ENCODE results near the gene DUSP12. TPM values are rescaled to one million over a fixed set of nuclear protein-coding genes. Genes with fewer than 3 reads are reported as not detected.

The DUSP12 gene
- total and polyA plus RNA-seq, 4 donors: 7.9 to 18.2 (median 12.5) TPM

- peaks cover 0 to 2% (median 0%) of the 10 kb centered on the region in 4 donors for H3K36me3 ChIP-seq (ENCODE audit: control insufficient read depth in 4 of 4, insufficient read depth in 3 of 4, low read depth in 1 of 4, low read length in 3 of 4)
- 83% methylated on average over 2 of the region's 2 CpGs for WGBS
- H3K27me3 ChIP-seq (ENCODE audit: control insufficient read depth in 4 of 4, insufficient read depth in 4 of 4, low read length in 3 of 4): no peaks in the 10 kb centered on the region
- peak overlapping the region in 1 of 2 donors; percentile 41 for H3K27ac ChIP-seq (ENCODE audit: low read depth in 1 of 2, low read length in 2 of 2)
- no peak overlapping the region for H3K9ac ChIP-seq (ENCODE audit: low read depth in 1 of 2, low read length in 2 of 2)
- DNase-seq (ENCODE audit: low spot score): no peak
- no peak overlapping the region for H3K4me3 ChIP-seq (ENCODE audit: low read depth in 1 of 3, low read length in 3 of 3)
- TF ChIP-seq ZBTB33 (IDR thresholded peaks at IDR 0.05): no peak
- no peak for TF ChIP-seq FOXA2 (IDR thresholded peaks at IDR 0.05)
- TF ChIP-seq FOXA1 (IDR thresholded peaks at IDR 0.05): no peak
- TF ChIP-seq CTCF (IDR thresholded peaks at IDR 0.05; ENCODE audit: low read depth, low read length, missing input control): no peak
- no peak for TF ChIP-seq NR2F2 (IDR thresholded peaks at IDR 0.05)
- no peak for TF ChIP-seq RAD21 (IDR thresholded peaks at IDR 0.05)
- no peak for TF ChIP-seq GABPA (IDR thresholded peaks at IDR 0.05 in 1 of 2, conservative IDR thresholded peaks at IDR 0.05 in 1 of 2)
- no peak for TF ChIP-seq HNF4A (conservative IDR thresholded peaks at IDR 0.05)
- TF ChIP-seq YY1 (IDR thresholded peaks at IDR 0.05): no peak
- TF ChIP-seq TAF1 (conservative IDR thresholded peaks at IDR 0.05): no peak
- no peak for TF ChIP-seq ATF3 (IDR thresholded peaks at IDR 0.05)
- TF ChIP-seq RXRA (IDR thresholded peaks at IDR 0.05): no peak
- TF ChIP-seq, protein P1, sequence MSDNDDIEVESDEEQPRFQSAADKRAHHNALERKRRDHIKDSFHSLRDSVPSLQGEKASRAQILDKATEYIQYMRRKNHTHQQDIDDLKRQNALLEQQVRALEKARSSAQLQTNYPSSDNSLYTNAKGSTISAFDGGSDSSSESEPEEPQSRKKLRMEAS (IDR thresholded peaks at IDR 0.05): no peak
- no peak for TF ChIP-seq EGR1 (IDR thresholded peaks at IDR 0.05; ENCODE audit: low read depth in 2 of 2)
- no peaks in the 10 kb centered on the region for H3K9me3 ChIP-seq (ENCODE audit: control insufficient read depth in 4 of 4, low read length in 3 of 4)
- H3K4me1 ChIP-seq (ENCODE audit: control insufficient read depth in 4 of 4, insufficient read depth in 4 of 4, low read length in 3 of 4): peaks cover 7 to 41% (median 21%) of the 10 kb centered on the region in 4 donors
Measured at GRCh38 chr1:161771973-161772372, 22.4 kb downstream of the DUSP12 start.

DNA sequence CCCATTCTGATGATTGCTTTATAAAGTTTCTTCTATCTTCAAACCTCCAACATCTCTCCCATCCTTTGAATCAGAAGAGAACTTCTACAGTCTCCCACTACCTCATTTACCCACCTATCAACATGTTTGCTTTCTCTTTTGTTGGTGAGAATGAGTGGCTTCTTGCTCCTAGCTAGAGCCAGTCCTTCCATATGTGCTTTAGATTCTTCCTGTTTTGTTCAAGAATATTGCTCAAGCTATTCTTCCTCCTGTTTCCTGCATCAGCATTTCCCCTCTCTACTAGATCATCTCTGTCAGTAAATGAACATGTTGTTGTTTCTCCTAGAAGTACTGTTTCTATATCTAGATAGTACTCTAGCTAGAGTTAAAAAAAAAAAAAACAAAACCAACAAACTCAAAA is 22.8 kb downstream of the DUSP12 start:
- Histone ChIP-seq H3K27me3 (ENCODE audit: control insufficient read depth in 4 of 4, insufficient read depth in 4 of 4, low read length in 3 of 4) (no peaks in the 10 kb centered on the region), H3K9me3 (ENCODE audit: control insufficient read depth in 4 of 4, low read length in 3 of 4) (no peaks in the 10 kb centered on the region), H3K9ac (ENCODE audit: low read depth in 1 of 2, low read length in 2 of 2) (no peak overlapping the region), H3K36me3 (ENCODE audit: control insufficient read depth in 4 of 4, insufficient read depth in 3 of 4, low read depth in 1 of 4, low read length in 3 of 4) (peaks cover 0 to 2% (median 0%) of the 10 kb centered on the region in 4 donors), H3K27ac (ENCODE audit: low read depth in 1 of 2, low read length in 2 of 2) (peak overlapping the region in 1 of 2 donors; percentile 41), H3K4me3 (ENCODE audit: low read depth in 1 of 3, low read length in 3 of 3) (no peak overlapping the region), H3K4me1 (ENCODE audit: control insufficient read depth in 4 of 4, insufficient read depth in 4 of 4, low read length in 3 of 4) (peaks cover 4 to 37% (median 17%) of the 10 kb centered on the region in 4 donors)
- TF ChIP-seq NR2F2 (IDR thresholded peaks at IDR 0.05) (no peak), HNF4G (IDR thresholded peaks at IDR 0.05) (no peak), HNF4A (conservative IDR thresholded peaks at IDR 0.05) (no peak)
- DNase-seq (ENCODE audit: low spot score): no peak

- Histone ChIP-seq H3K4me1 (ENCODE audit: control insufficient read depth in 4 of 4, insufficient read depth in 4 of 4, low read length in 3 of 4) (peaks cover 3 to 24% (median 5%) of the 10 kb centered on the region in 4 donors), H3K4me3 (ENCODE audit: low read depth in 1 of 3, low read length in 3 of 3) (no peak overlapping the region), H3K9me3 (ENCODE audit: control insufficient read depth in 4 of 4, low read length in 3 of 4) (no peaks in the 10 kb centered on the region), H3K9ac (ENCODE audit: low read depth in 1 of 2, low read length in 2 of 2) (no peak overlapping the region), H3K36me3 (ENCODE audit: control insufficient read depth in 4 of 4, insufficient read depth in 3 of 4, low read depth in 1 of 4, low read length in 3 of 4) (no peaks in the 10 kb centered on the region), H3K27me3 (ENCODE audit: control insufficient read depth in 4 of 4, insufficient read depth in 4 of 4, low read length in 3 of 4) (no peaks in the 10 kb centered on the region), H3K27ac (ENCODE audit: low read depth in 1 of 2, low read length in 2 of 2) (no peak overlapping the region)
- no peak for DNase-seq (ENCODE audit: low spot score)
- no peak for TF ChIP-seq ZBTB33 (IDR thresholded peaks at IDR 0.05)
- no peak for TF ChIP-seq RXRA (IDR thresholded peaks at IDR 0.05)
- no peak for TF ChIP-seq EGR1 (IDR thresholded peaks at IDR 0.05; ENCODE audit: low read depth in 2 of 2)
- no peak for TF ChIP-seq JUND (IDR thresholded peaks at IDR 0.05)
- TF ChIP-seq NR2F2 (IDR thresholded peaks at IDR 0.05): no peak
- TF ChIP-seq CTCF (IDR thresholded peaks at IDR 0.05; ENCODE audit: low read depth, low read length, missing input control): no peak
- TF ChIP-seq ATF3 (IDR thresholded peaks at IDR 0.05): no peak
- no peak for TF ChIP-seq RAD21 (IDR thresholded peaks at IDR 0.05)
- no peak for TF ChIP-seq FOXA1 (IDR thresholded peaks at IDR 0.05)
- TF ChIP-seq HNF4A (conservative IDR thresholded peaks at IDR 0.05): no peak
- WGBS: 70% methylated on average over 4 of the region's 4 CpGs
Measured at GRCh38 chr1:161773791-161774190, 24.2 kb downstream of the DUSP12 start.
